GM18526 (cell line): ENCODE results near the gene PHF13.

ENCODE experiments used
- POLR2A ChIP-seq: IDR thresholded peaks from 3 replicates; pipeline ENCODE4 v1.6.1; 2011; ENCODE audit not compliant: insufficient read length; ENCODE audit errors: extremely low read depth

PHF13 gene

DNA sequence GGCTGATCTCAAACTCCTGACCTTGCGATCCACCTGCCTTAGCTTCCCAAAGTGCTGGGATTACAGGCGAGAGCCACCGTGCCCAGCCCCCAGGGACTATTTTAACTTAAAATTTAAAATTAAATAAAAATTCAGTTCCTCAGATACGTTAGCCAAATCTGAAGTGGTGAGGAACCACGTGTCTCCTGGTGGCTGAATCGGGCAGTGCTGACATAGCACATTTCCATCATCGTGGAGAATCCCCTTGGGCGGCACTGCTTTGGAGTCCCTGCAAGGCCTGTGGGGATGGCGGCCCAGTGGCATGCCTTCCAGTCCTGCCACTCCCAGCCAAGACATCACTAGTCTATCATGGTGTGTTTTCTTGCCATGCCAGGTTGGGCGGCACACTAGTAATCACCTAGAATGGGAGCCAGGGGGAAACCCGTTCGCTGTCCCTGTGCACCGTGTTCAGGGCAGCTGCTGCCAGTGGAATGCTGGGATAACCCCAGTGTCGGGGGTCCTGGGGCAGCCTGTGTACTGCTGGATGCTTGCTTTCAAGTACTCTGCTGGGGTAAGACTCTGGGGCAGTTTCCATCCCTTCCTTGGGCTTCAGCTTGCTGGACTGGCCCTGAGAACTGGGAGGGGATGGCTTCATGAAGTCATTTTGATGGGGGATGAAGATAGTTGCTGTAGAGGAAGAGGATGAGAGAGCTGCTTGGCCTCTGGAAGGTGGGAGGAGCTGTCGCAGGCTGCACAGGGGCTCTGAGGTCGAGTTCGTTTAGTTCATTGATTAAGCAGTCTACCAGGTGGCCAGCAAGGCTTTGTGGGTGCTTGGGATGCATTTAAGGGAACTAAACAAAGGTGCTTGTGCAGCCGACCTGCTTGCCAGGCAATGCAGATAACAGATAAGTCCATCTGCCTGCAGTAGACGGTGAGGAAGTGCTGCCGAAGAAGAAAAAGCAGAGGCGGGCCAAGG lies 29.1 kb upstream of the PHF13 start:
- TF ChIP-seq POLR2A: no peak

DNA sequence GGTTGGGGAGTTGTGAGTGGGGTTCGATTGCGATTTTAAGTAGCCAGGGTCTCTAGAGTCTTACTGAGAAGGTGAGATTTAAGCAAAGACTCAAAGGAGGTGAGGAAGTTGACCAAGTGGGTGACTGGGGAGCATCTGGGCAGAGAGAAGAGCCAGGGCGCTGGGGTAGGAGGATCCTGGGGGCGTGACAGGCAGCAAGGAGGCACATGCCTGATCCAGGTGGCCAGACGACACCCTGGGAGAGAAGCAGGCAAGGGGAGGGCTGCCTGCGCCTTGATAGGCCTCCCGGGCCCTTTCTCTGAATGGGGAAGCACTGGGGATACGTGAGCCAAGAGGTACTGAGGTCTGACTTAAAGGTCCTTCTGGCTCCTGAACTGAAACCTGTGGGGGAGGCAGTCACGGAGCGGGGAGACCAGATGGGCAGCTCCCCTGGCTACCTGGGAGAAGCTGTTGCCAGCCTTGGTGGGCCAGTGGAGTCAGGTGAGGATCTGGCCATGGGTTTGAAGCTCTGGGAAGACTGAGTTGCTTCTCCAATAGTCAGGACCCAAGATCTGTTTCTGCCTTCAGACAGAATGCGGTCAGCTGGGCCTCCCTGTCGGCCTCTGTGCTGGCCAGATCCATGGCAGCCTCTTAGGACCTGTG lies 28.3 kb upstream of the PHF13 start:
- no peak for TF ChIP-seq POLR2A

DNA sequence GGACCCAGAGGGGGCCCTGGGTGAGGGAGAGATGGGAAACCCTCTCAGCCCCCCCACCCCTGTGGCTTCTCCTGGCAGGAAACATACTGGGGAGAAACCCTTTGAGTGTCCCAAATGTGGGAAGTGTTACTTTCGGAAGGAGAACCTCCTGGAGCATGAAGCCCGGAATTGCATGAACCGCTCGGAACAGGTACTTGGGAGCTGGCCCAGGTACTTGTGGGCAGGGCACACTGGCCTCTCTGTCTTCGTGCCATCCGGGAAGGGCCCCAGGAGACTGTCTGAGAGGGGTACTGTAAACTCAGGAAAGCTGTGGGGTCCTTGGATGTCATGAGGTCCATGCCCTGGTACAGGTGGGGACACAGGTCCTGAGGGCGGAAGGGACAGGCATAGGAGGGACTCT lies 27.7 kb upstream of the PHF13 start:
- TF ChIP-seq POLR2A: no peak

DNA sequence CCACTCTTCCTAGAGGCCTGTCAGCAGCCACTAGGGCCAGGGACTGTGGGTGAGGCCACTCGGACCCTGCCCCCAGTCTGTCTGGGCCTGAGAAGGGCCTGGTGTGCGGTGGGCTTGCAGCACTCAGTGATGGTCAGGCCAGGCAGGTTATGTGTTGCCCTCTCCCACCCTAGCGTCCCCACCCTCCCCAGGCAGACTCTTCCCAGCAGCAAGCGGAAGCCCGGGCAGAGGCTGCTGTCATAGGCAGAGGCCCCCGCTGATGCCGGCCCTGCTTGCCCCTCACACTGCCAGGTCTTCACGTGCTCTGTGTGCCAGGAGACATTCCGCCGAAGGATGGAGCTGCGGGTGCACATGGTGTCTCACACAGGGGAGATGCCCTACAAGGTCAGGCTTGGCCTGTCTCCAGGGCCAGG lies 27.1 kb upstream of the PHF13 start:
- no peak for TF ChIP-seq POLR2A

DNA sequence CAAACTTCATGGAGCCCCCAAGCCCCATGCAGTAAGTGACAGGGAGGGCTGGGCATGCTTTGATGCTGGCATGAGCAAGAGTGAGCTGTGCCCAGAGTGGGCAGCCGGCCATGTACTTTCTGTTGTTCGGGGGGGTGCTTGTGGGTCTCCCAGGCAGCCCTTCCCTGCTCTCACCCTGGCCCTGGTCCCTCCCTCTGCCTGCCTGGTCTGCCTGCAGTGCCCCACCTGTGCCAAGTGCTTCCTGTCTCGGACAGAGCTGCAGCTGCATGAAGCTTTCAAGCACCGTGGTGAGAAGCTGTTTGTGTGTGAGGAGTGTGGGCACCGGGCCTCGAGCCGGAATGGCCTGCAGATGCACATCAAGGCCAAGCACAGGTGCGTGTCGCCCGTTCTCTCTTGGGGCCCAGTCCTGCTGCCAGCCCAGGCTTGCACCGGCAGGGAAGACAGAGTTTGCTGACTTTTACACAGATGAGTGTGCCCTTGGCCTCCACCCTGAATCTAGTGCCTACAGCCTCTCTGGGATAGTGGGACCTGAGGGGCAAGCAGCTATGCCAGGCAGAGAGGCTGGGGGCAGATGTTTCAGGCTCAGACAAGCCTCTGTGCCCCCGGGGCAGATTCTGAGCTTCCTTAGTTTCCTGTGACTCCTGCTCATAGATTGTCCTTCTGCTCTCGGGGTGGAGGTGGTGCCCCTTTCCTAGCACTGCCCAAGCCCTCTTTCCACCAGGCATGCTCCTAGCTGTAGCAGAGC lies 26.1 kb upstream of the PHF13 start:
- no peak for TF ChIP-seq POLR2A

DNA sequence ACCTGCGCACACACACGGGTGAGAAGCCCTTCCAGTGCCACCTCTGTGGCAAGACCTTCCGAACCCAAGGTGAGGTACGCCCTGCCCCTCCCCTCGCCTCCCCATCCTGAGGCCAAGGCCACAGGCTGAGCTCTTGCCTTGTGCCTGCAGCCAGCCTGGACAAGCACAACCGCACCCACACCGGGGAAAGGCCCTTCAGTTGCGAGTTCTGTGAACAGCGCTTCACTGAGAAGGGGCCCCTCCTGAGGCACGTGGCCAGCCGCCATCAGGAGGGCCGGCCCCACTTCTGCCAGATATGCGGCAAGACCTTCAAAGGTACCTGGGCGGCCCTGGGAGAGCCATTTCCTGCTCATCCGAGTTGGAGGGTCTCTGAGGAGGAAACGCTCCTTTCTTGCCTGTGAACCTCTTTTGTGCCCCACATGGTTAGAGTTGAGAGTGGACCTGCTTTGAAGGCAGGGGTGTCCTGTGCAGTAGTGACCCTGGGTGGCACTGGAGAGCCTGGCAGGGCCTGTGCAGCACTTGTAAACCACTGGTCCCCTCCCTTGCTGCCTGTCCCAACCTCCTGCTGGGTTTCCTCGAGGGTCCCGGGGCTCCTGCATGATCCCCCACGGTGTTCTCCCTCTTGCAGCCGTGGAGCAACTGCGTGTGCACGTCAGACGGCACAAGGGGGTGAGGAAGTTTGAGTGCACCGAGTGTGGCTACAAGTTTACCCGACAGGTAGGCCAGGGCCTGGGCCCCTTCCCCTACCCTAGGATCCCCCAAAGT lies 25.2 kb upstream of the PHF13 start:
- no peak for TF ChIP-seq POLR2A

DNA sequence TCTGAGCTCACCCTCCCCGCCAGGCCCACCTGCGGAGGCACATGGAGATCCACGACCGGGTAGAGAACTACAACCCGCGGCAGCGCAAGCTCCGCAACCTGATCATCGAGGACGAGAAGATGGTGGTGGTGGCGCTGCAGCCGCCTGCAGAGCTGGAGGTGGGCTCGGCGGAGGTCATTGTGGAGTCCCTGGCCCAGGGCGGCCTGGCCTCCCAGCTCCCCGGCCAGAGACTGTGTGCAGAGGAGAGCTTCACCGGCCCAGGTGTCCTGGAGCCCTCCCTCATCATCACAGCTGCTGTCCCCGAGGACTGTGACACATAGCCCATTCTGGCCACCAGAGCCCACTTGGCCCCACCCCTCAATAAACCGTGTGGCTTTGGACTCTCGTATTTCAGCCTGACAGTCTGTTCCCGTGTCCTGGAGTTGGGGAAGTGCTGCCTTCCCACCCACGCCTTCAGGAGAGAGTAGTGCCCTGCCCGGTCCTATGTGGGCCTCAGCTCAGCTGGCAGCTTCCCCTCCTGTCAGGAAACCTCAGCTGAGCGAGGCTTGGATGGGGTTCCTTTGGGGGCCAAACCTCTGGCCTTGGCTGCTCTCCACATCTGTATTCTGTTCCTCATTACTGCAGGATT lies 24.5 kb upstream of the PHF13 start:
- no peak for TF ChIP-seq POLR2A

DNA sequence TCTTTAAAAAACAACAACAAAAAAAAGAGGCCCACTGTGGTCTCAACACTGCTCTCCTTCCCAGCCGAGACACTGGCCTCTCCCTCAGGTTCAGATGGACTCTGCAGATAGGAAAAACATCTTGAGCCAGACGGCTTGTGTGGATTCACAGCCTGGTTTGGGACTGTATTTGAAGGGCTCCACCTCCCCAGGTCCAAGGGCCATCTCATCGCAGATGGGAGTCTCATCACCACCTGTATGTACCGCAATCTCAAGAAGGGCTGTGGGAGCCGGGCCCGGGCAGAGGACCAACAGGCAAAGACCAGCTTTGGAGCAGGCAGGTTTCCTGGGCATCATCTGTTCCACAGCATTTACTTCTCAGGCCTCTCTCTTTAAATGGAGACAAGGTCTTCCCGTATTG lies 23.5 kb upstream of the PHF13 start:
- TF ChIP-seq POLR2A: no peak

DNA sequence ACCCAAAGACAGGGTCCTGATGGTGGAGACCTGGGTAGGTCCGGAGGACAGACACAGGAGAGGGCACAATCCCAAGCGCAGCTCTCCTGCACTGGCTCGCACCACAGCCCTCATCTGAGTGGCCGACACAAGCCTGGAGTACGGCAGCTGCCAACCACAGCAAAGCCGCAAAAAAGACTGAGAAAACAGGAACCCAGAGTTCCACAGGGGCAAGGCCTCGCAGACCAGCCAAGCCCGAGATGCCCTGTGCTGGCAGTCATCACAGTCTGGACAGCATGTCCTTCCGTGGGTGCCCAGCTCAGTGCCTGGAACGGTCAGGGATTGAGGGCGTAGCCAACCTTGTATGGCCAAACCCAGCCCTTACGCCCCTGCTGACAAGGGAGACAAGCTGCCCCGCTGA lies 22.3 kb upstream of the PHF13 start:
- no peak for TF ChIP-seq POLR2A

DNA sequence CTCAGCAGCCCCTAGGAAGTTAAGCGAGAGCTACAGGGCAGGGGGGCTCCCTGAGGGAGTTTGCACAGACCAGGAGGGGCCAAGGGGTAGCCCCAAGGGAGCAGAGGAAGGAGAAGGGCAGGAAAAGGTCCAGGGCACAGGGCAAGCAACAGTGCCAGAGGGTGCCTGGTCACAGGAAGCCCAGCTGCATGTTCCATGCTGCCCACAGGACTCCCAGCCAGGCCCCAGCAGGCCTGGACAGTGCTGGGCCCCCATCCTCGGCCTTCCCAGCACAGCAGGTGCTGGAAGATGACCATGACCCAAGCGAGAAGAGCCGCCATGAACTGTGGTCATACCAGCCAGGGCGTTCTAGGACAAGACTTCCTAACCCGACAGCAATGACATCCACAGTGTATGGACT lies 21.9 kb upstream of the PHF13 start:
- no peak for TF ChIP-seq POLR2A

DNA sequence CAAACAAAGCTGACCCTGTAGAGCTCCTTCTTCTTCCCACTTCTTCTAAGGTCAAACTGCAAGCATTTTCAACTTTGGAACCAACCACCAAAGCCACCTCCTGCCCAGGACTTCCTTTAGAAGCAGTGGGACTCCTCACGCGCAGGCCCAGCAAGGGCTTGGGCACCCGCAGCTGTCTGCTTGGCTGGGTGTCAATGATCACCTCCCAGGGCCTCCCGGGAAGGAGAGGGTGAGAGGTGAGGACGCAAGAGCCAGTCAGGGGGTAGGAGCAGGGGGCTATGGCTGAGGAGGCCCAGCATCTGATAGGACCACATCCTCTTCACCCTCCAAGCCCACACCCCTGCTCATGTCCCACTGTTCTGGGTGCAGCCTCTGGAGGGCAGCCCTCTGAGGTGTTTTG lies 21.1 kb upstream of the PHF13 start:
- TF ChIP-seq POLR2A: no peak

DNA sequence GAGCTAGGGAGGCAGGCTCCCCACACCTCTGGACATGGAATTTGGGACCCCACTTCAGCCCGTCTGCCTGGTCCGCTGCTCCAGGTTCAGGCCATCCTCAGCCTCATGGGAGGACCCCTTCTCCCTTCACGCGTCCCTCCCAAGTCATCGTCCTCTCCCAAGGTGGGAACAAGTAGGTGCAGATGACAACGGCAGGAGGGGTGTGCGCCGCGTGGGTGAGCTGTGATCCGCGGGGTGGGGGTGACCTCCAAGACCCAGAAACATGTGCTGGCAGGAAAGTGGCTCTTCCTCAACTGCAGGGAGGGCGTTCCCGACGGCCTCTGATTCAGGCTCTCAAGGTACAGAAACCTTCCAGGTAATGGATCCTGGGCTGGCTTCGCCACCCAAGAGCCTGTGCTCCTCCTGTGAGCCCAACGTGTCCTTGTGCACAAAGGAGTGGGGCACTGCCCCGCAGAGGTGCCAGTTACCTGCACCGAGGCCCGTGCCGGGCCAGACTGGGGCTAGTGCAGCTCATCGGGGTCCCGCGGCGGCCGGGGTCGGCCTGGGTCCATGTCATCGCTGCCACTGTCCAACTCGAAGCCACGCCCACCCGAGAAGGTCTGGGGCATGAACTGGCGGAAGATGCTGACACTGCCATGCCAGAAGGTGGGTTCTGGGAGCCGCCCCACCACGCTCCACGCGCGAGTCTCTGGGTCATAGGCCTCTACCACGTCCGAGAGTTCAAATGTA lies 20.5 kb upstream of the PHF13 start:
- TF ChIP-seq POLR2A: no peak

DNA sequence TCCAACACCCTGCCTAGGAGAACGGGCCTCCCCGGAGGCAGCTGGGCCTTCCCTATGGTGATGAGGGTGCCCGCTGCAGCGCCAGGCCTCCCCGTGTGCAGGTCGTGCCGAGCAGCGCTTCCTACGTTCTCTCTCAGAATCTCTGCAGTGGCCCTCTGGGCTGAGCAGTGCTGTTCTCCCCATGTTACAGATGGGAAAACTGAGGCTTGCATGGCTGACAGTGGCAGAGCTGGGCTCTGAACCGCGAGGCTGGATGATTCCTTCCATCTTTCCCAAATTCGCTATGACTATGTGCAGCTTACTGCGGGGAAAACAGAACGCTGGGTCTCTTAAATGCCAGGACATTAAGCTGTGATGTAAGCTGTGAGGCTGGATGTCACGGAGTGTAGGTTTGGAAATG lies 19.7 kb upstream of the PHF13 start:
- no peak for TF ChIP-seq POLR2A

DNA sequence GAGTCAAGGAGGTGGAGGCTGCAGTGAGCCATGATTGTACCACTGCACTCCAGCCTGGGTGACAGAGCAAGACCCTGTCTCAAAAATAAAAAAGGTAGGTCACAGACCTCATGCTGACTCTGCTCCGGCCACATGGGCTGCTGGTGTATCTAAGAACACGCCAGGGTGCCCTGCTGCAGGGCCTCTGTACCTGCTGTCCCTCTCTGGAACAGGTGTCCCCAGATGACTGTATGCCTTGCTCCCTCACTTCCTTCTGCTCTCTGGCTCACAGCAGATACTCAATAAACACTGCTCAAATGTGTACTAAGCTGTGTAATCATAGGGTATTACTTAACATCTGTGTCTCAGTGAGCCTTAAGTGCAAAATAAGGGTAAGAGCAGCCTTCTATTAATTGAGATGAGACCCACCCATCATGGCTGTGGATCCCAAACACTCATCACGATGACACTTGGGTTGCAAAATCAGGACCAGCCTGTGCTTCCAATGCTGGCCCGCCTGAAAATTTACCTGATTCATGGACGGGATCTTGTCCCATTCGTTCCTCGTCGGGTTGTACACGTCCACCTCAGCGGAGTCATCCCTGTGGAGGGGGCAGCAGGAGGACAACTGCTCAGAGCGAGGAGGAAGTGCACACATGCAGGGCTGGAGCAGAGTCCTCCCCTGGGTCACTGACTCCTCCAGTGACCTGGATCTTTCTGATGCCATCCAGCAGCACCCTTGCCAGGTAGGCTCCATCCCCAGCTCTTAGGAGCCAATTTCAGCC lies 18.4 kb upstream of the PHF13 start:
- no peak for TF ChIP-seq POLR2A

DNA sequence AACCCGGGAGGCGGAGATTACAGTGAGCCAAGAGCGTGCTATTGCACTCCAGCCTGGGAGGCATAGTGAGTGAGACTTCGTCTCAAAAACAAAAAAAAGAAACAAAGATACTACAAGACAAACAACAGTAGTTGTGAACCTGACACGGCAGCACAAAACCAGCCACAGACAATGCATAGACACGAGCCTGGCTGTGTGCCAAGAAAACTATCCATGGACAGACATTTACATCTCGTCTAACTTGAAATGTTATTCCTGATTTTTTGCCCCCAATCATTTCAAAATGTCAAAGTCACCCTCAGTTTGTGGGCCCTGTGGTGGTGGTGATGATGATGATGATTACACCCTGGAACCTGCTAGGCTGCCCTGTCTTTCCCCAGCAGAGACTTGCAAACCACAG lies 17.2 kb upstream of the PHF13 start:
- no peak for TF ChIP-seq POLR2A
